GM12873 (cell line): ENCODE data around the gene CHD6.

Source experiments
- CTCF ChIP-seq: IDR thresholded peaks from 2 replicates; pipeline ENCODE4 v1.5.1; 2012; ENCODE audit warnings: low read depth, mild to moderate bottlenecking, moderate library complexity, low read length, control low read depth; ENCODE audit not compliant: insufficient read depth; ENCODE audit errors: missing control alignments

CHD6 gene

GRCh38 chr20:41609474-41609873, 8.7 kb downstream of the CHD6 start:
- TF ChIP-seq CTCF: no peak

DNA sequence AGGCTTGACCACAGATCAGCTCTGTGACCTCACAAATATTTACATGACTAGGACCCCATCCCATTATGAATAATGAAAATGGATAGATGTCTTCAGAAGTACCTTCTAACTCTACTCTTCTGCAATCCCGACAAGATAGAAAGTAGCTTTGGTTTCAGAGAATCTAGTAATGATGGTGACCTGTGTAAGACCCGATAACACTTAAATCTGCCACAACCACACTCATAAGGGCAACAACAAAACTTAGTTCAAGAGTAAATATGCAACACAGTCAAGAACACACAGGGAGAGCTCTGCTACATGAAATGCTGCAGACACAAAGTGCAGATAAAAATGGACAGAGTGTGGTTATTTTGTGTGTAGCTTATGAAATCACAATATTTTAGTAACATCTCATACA, 9.6 kb downstream of the CHD6 start:
- no peak for TF ChIP-seq CTCF

GRCh38 chr20:41607791-41608190, 10.4 kb downstream of the CHD6 start:
- TF ChIP-seq CTCF: no peak

DNA sequence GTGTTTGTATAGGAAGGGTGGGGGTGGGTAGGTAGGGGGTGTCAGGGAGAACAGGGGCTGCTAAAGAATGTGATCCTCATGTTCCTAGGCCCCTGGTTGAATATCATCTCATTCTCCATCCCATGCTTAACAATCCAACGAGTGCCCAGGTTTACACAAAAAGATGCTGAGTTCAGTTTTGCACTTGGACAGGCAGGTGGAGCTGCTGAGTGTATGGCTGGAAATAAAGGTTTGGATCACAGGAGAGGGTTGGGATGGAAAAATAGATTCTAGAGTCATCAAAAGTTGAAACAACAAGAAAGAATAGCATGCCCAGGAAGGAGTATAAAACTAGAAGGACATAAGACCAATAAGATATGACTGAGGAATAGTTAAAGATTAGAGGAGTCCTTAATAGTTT, 14.2 kb downstream of the CHD6 start:
- TF ChIP-seq CTCF: no peak

DNA sequence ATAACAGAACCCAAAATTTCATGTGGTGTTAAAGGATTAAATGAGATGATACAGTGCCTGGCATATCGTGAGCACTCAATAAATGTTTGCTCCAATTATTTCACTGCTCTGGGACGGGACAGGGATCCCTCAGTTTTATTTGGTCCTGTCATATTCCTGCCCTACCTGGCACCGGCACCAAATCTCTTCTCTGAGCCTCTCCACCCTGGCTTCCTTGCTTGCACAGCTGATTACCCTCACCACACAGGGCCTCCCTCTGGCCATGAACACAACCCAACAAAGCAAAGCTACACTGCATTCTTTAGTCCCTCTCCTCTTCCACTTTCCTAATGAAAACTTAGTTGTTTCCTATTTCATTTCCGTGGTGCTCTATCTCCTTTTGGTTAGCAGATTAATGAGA, 16.4 kb downstream of the CHD6 start:
- no peak for TF ChIP-seq CTCF

DNA sequence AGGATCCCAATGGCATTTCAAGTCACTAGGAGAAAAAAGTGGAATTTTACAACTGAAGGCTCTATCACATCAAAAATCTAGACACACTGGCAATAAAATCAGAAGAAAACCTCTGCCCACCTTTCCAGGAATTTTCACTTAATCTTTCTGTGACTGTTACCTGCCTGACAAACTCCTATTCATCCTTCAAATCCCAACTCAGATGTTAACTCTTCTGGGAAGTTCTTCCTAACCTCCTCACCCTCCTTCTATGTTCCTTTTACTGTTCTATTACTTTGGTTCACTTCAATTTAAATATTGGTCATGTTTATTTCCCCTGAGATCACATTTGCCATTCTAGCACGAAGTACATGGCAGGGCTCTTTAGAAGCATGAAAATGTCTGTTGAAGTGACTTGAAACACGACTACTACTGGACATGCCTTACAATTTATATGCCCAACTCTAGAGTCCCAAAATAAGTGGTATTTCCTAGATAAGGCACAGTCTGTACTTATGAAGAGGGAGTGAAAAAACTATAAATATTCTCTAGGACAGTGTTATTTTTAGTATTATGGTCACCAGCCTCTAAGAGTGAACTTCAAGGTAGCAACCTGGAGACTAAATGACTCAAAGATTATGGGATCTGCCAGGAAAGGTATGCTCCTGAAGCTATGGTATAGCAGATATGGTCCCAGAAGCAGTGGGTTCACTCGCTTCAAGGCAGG, 17.1 kb downstream of the CHD6 start:
- TF ChIP-seq CTCF: no peak

DNA sequence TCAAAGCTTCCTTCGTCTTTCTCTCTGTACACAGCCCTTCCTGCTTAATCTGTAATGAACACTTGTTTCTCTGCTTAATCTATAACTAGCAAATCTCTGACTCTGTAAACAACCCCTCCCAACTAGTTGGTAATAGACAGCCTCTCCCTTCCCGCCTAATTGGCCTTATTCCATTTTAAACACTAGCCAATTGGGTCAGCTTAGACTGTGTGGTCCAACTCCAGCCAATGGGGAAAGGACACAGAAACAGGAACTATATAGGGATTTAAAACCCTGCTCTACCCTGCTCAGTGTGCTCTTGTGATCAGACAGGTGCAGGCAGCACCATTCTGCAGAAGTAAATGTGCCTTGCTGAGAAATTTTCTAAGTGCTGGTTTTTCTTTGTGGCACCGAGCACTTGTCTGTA, 18.5 kb downstream of the CHD6 start:
- TF ChIP-seq CTCF: no peak
